Stimulated activated CD8-positive, alpha-beta memory T cell treated with anti-CD3 and anti-CD28 coated beads, Interleukin-7, amount 100 ng/mL, for 1 hour (primary cell): ENCODE data around the gene SLC2A10.

Experiments used
- DNase-seq, 2 donors: peaks; one replicate each; pipeline ENCODE4 v3.0.0-alpha.2; 2020; ENCODE audit warnings: low read depth in 2 of 2

SLC2A10 gene

DNA sequence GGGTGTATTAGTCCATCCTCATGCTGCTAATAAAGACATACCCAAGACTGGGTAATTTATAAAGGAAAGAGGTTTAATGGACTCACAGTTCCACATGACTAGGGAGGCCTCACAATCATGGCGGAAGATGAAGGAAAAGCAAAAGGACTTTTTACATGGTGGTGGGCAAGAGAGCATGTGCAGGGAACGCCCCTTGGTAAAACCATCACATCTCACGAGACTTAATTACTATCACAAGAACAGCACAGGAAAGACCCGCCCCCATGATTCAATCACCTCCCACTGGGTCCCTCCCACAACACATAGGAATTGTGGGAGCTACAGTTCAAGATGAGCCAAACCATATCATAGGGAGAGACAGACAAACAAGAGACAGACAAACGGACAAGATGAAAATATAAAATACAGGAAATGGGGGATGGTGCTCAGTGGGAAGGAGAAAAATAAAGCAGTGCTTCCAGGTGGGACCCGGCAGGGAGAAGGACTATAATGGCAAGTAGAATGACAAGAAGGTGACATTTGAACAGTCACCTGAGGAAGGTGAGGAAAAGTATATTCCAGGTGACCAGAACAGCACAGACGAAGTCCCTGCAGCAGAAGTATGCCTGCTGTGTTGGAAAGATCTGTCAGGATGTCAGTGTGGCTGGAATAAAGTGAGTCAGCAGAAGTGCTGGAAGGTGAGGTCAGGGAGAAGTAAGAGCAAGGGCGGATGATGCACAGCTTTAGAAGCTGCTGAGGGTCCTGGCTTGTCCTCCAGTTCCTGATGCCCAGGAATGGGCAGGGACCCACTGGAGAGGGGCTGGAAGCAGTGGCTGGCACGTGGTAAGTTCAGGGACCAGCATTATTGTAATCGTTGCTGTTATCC is 61.1 kb downstream of the SLC2A10 start:
- DNase-seq = no peak

DNA sequence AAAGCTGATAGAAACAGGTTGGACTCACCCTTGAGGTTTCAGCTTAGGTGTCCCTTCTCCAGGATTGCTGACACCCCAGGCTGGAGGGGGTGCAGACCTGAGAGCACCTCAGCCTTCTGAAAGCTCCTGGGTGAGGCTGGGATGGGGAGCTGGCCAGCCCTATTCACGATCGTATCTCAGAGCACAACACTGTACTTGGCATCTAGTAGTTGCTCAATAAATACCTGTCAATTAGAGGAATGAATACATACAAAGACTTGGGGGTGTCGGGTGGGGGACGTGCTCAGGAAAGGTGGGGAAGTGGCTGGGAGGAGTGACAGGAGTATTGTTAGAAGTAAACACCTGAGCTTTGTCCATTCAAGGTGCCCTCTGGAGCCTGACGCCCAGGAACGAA is 61.7 kb downstream of the SLC2A10 start:
- no peak for DNase-seq

DNA sequence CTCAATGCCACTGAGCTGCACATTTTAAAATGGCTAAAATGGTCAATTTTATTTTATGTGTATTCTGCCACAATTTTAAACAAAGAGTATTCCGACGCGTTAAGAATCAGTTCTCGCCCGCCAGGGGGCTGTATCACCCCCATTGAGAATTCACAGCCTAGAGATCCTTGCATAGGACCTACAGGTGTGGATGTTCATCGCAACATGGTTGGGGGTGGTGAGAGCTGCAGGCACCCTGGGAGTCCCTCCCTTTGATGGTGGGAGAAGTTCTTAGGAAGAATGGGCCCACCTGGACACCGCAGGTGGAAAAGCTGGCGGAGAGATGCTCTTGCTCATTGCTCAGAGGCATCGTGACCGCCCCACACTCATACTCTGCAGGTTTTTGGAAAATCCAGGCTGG is 63.5 kb downstream of the SLC2A10 start:
- DNase-seq = no peak

DNA sequence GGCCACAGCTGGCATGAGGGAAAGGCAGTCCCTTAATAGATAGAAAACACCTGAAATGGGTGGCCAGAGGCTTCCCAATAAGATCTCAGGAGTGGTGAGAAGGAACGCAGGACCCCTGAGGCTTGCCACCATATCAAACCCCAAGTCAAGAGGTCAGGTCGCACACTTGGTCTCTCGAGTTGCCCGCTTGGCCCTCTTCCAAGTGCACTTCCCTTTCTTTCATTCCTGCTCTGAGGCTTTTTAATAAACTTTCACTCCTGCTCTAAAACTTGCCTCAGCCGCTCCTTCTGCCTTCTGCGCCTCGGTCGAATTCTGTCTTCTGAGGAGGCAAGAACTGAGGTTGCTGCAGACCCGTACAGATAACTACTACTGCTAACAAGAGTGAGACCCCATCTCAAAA is 64.2 kb downstream of the SLC2A10 start:
- DNase-seq = no peak

DNA sequence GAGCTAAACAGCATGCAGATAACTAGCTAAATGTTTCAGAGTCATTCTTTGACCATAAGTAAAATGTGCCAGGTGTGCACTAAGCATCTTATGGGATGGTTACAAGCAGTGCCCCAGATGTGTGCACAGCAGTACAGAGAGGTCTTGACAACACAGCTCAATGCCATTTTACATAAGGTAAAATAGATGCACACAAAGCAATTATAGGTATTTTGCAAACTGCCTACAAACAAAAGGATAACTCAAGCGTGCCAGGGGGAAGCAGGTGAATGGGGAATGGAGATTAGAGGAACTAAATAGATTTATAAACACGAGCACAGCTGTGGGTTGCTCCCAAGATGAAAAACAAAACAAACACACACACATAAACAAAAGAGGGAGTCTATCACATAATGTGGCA is 64.8 kb downstream of the SLC2A10 start:
- no peak for DNase-seq

DNA sequence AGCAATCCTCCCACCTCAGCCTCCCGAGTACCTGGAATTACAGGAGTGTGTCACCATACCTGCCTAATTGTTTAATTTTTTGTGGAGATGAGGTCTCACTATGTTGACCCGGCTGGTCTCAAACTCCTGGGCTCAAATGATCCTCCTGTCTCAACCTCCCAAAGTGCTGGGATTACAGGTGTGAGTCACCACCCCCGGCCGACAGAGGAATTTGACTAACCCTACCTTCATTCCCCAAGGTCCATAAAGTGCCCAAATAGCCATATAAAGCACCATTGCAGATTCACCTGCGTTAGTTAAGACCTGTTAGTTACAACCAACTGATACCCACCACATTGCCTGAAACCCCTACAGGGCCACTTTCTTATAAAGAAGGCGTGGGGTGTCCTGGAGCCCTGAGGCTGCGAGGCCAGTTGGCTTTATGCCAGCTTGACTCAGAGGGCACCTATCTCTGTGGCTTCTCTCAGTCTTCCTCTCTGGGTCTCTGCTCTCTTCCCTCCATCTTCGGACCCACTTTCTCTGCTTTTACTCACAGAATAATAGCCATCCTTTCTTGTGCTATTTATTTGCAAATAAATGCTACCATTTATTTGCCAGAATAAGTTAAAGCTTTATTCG is 65.6 kb downstream of the SLC2A10 start:
- DNase-seq = no peak

DNA sequence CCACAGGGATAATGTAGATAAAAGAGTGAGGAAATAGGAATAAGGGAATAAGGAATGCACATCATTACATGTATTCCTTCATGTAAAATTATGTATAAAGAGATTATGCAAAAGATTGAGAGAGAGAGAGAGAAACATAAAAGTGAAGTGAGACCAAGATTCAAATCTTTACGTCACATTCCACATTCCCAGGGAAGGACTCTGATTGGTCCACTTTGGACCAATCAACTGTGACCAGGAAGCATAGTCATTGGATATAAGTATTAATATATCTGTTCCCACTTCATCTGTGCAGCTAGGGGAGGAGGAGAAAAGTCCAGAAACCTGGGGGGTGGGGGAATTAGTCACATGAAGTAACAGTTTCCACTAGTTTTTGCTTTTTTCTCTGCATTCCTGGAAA is 66.4 kb downstream of the SLC2A10 start:
- no peak for DNase-seq

DNA sequence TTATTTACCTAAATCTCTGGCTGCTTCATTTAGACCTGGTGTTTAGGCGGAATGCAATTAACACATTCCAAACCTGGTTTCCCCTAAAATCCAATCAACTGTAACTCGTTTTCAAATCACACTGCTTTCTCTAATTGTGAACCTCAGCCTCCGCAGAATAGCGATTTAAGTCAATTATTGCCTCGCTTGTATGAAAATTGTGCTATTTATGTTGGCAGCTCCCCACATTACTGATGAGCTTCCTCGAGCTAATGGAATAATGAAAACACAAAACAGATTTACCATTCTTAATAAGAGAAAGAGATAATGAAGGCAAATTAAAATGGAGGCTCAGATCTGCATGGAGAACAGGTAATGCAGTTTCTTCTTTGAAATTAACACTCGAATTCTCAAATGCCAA is 67.9 kb downstream of the SLC2A10 start:
- no peak for DNase-seq

DNA sequence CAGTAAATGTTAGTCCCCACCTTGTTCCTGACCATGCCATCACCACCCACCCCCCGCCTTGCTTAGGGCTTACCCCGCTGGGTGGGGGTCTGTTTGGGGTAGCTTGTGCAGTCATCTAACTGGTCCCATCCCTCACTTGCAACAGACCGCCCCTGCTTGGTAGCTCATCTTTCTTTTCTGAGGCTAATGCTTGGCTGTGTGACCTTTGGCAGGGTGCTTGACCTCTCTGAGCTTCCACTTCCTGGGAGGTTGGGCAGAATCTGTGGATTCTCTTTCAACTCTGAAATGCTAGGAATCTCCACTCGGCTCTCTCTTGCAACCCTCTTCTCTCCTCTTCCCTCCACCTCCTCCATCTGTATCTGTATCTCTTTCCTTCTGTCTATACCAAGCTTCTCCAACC is 70.4 kb downstream of the SLC2A10 start:
- DNase-seq = no peak

DNA sequence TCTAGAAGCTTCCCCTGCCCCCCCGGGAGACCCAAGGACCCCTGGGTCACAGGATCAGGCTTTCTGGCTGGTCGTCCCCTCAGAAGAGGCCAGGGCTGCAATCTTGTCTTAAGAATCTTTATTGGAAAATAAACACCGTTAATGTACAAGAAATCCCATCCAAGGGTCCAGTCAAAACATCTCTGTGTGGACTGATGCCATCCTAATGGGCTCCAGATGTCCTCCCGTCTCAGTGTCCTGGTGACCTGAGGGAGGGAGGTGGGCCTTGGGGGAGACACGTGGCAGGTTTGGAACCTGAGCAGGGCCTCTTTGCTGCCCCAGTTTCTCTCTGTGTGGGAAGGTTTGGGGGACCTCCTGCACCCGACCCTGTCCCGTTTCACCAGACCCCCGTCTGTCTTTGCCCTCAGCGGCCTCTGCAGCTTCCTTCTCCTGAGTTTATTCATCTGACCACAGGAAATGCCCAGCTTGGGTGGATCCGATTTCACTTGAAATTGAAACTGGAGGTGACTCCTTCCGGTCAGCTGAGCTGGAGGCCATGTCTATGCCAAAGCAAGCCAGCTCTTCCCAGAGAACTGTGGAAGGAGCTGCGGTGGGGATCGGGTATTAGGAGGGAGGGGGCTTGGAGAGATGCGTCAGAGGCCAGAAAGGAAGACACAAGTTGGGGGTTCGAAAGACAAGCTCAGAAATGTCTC is 75.1 kb downstream of the SLC2A10 start:
- no peak for DNase-seq
